GM21528 (cell line): Measurements from ENCODE around the gene CCNJL.
"Not testable (repeated sequence)": the region's sequence is repeated elsewhere in the genome, so short reads cannot be mapped to it uniquely, and the experiment has no call there.

Experiments
- ATAC-seq: cut with Tn5 transposase; IDR thresholded peaks from one replicate; pipeline ENCODE4 v1.9.1; 2021; ENCODE audit warnings: mild to moderate bottlenecking, moderate library complexity; ENCODE audit not compliant: unreplicated experiment, low FRiP score

Gene CCNJL

DNA sequence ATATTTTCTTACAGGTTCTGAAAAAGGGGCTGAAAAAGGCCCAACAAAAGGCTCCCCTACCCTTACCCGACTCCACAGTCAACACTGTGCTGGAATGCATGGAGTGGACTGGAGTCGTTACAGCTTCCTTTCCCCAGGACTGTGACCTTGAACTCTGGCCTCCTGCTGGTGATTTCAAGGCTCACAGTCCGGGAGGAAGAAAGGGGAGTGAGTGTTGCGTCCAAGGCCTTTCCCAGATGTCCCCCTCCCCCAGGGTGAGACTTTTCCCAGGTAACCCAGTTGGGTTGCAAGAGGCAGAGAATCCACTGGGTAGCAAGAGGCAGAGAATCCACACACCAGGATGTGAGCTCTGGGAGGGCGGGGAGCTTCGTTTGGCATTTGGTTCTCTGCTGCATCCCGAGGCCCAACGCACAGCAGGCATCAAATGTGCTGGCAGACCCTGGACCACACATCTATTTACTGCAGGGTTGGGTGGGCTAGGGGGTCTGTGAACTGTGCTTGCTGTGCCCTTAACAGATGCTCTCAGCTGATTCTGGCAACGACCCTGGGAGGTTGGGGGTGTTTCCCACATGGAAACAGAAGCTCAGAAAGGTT is 45.5 kb downstream of the CCNJL start:
- no peak for ATAC-seq

DNA sequence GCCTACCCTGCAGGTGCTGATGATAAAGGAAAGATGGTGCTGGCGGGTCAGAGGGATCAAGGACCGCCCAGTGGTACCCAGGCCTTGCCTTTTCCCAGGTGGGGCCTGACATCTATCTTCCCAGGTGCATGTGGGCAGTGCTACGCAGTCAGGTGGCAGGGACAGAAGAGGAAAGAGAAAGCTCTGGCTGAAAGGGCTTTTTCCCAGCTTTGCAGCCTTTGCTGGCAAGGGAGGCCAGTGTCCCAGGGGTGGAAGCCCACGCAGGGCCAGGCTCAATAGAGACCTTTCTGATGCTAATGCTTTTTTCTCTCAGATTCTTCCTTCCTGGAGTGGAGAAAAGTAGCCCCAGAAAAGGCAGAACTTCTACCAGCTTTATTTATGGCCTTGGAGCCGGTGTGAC is 46.3 kb downstream of the CCNJL start:
- ATAC-seq, result no peak

- no peak for ATAC-seq
These were observed 49.0 kb downstream of the CCNJL start for GRCh38 chr5:160263326-160263855.

DNA sequence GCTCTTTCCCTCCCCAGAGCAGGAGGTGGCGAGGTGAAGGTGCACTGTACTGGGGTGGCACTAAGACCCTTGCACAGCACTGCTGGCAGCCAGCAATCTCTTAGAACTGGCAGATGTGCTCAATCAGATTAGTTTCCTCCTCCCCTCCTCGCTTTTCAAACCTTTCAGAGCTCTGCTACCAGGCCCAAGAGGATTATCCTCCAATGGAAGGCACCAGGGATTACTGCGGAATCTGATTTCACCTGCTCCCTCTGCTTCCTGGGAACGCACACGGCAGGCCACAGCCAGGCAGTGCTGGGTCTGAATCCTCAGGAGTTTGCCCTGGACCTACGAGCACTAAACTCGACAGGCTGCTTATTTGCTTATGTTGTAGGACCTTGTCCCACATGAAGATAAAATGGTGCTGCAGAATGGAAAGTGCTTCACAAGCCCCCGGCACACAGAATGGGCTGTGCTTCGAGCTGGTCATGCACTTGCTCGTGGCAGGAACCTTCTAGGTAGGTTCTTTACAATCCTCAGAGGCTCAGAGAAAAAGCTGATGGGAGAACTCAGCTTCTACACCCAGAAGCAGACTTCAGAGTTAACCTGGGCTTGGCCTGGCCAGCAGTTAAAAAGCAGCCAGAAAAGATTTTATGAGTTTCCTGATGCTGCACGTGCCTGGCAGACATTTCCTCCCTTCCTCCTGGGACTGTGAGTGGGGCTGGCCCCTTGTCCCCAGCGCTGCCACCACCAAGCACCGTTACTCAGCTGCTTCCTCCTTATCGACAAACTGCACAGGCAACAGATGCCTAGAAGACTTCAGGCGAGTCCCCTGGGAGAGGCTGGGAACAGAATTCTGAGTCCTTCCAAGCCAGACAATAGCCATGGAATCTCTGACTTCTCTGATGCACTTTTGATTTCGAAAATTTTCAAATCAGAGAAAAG is 50.0 kb downstream of the CCNJL start:
- no peak for ATAC-seq

DNA sequence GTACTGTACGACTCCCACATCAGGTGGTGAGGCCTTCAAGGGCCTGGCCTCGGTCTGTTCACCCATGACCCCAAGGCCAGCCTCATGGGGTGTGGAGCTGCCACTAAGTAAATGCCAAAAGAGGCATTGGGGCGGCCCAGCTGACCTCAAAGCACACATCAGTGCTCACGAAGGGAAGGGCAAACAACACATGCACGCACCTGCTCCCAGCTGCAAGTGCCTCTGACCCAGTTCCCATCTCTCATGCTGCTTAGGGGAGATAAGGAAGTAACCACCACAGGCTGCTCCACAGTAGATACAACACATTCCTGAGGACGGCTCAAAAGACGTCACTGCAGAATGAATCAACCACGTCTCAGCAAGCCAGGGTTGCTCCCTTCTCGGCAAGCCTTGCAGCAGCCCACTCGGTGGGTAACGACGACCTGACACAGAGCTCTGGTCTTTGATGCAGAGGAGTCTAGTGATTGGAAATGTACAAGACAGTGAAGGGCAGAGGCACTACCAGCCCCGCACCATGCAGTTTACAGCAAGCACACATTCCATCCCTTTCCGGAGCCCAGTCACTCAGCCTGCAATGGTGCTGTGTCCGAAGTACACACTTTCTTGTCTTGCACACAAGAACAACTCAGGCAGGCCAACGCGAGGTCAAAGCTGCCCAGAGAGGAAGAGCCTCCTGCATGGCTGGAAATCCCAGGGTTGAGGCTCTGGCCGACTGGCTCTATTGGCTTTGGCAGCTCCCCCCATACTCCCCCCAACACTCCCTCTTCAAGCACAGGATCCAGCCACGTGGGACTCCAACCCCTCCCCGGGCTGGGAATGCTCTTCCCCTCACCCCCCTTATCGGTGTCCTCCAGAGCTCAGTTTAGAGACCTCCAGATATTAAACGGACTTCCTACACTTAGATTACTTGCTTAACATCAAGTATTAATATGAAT is 51.2 kb downstream of the CCNJL start:
- no peak for ATAC-seq

- ATAC-seq, result no peak
These were observed 52.2 kb downstream of the CCNJL start for GRCh38 chr5:160260006-160260775.

DNA sequence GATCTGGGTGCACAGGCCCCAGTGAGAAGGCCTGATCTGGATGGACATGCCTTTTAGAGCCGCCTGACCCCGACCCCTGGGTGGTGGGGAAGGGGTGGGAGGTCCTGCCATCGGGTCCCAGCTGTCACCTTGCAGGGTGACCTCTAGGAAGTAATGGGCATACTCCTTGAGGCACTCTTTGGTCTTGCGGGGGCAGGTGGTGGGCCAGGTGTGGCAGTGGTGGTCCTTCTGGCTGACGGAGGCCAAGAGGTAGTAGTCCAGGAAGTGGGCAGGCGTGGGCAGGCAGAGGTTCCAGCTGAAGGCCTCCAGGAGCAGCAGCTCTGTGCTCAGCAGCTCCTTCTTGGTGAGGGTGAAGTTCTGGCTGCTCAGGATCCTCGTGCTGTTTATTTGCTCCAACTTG is 53.0 kb downstream of the CCNJL start:
- ATAC-seq, result no peak

DNA sequence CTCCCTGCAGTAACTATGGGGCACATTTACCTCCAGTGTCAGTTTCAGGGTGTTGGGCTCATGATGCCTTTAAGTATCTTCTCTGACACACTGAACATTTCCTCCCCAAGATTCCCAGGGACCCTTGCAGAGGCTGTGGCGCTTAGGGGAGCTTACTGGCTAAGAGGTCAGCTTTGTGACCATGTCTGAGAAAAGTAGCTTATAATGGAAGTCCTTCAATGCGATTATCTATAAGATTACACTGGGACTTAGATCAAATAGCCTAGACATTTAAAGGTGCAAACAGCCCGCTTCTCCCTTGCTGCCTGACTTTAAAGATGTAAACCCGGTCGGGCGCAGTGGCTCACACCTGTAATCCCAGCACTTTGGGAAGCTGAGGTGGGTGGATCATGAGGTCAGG is 57.7 kb downstream of the CCNJL start:
- ATAC-seq, result no peak

GRCh38 chr5:160253441-160253840 is 58.9 kb downstream of the CCNJL start:
- no peak for ATAC-seq

DNA sequence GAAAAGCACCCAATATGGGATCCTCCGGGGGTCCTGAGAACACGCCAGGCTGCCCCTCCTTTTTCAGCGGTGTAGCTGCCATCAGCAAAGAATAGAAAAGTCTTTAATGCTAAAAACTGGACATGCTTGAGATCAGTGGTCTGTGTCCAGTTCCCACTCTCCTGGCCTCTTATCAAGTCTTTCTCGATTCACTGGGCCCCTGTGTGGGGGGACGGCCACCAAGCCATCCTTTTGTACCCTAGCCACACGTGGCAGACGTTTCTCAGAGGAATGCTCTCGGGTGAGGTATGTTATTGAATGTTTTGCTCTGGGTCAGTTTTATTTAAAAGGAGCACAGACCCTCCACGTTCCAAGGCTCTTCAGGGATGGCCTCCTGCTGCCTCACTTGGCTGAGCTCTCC is 59.4 kb downstream of the CCNJL start:
- ATAC-seq, result no peak

GRCh38 chr5:160251406-160252155 is 60.8 kb downstream of the CCNJL start:
- ATAC-seq, result no peak

DNA sequence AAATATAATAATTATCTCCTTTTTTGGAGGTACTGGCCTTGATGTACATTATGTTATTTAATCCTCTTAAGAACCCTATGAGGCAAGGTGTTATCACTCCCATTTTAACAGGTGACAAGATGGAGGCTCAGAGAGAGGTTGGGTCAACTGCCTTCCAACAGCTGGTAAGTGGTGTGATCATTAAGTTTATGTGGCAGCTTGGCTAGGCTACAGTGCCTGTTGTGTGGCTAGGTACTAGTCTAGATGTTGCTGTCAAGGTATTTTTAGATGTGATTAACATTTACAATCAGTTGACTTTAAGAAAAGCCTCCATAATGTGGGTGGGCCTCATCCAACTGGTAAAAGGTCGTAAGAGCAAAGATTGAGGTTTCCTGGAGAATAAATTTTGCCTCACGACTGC is 61.5 kb downstream of the CCNJL start:
- ATAC-seq, result no peak

- no peak for ATAC-seq
These were observed 62.1 kb downstream of the CCNJL start for GRCh38 chr5:160250226-160250625.

- ATAC-seq, result not testable (repeated sequence)
These were observed 62.8 kb downstream of the CCNJL start for GRCh38 chr5:160249570-160249969.

DNA sequence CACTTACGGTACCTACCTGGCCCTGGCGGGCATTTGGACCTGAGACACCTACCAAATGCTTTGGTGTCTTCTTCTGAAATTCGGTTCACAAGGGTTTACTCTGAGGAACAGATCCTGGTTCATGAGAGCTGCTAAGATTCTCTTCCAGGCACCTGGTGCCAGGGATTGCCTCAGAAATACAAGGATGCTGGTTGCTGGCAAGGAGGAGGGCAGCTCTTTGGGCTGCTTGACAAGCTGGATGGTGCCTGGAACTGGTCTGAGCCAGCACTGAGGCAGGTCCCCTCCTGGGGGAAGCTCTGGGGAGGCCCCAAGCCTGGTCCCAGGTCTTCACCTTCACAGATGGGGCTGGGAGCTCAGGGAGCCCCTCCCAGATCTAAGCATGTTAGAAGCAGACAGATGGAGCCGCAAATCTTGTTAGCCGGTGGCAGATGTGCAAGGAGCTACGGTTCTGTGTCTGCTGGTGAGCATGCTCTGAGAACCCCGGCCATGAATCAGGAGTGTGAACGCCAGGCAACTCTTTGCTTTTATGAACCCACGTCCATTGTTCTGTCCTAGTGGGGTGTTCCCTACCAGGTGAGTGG is 66.8 kb downstream of the CCNJL start:
- no peak for ATAC-seq

GRCh38 chr5:160242145-160242544 is 70.2 kb downstream of the CCNJL start:
- ATAC-seq, result no peak

GRCh38 chr5:160240350-160240749 is 72.0 kb downstream of the CCNJL start:
- ATAC-seq, result no peak

DNA sequence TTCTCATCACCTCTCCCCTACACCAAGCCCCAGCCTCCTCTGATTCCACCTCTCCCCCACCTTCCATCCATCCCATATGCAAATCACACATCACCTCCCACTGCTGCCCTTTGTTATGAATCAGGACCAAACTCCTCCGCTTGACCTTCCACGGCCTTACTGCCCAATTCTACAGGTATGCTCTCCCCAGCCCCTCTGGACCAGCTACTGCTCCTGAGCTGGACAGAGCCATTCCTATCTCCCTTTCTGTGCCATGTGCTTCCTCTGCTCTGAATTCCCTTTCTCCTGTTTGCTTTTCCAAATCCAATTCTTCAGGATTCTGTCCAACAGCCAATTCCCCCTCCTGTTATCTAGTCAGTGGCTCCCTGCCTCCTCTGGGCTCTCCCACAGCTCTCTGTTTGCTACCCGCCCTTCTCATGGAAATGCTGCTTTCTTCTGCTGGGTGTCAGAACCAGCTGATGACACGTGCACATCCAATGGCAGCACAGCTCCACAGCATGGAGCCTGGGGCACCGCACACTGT is 74.7 kb downstream of the CCNJL start:
- ATAC-seq, result no peak

- ATAC-seq, result no peak
These were observed 76.6 kb downstream of the CCNJL start for GRCh38 chr5:160235731-160236130.
